GM19240 (cell line): ENCODE results near the gene VAMP2.

Source experiments
- DNase-seq: peaks from one replicate; pipeline ENCODE4 v3.0.0; 2011; ENCODE audit warnings: low spot score; ENCODE audit not compliant: insufficient read length

Gene VAMP2

DNA sequence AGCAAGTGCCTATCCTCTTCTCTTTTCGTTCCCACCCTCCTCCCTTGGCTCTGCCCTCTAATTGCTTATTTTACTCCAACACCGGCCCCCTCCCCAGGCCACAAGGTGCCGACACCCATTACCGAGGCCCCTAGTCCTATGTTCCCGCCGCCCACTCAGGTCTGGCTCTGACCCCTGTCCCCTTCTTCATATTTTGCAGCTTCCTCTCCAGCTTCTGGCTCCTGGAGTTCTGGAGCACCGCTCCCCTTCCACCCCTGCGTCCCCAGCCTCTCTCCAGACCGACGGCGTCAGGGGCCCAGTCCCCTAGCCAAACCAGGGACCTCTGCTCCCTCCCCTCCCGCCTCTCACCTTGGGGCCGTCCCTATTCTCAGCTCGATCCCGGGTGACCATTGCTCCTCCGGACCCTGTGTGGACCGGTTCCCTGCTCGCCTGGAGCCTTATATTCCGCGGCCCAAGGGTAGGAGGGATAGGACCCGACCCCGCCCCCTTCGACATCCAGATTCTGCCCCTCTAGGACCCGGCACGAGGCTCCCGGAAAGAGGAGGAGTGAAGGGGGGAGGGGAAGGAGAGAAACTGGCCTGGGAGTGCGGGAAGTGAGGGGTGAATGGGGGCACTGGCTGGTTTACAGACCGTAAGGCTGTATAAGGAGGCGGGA, 38.9 kb downstream of the VAMP2 start, which contains the start of gene HES7:
TSS of gene HES7 (minus strand) at position 412 of the 655 bp plus-strand sequence. CDS start at position 390, 22 bp downstream.
- DNase-seq = no peak

DNA sequence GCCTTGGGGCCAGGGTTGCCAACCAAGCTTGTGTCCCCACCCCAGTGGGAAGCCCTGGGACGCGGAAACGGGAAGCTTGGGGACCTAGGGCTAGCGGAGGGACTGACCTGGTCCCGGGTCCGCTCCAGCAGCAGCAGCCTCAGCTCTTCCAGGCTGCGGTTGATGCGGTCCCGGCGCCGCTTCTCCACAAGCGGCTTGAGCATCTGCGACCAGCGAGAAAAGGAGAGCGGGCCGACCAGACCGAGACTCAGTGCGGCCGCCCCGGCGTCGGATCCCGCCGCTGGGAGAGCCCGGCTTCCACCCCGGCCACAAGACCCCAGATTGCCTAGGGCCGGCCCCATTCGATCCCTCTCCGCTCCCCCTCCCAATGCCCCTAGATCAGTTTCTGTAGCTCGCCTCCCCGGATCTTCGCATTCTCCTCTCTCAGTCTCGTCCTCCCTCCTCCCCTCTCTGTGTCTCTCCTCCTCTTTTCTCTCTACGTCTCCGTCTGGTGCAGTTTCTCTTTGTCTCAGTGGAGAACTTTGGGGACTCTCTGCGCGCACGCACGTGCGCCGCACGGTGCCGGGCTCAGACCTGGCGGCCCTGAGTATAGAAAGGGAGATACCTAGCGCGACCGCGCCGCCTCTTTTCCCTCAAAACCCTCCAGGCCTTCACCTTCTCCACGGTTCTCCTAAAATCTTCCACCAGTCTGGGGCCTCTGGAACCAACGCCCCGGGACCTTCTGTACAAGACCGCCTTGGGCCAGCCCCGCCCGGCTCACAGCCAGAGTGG, 39.6 kb downstream of the VAMP2 start:
- no peak for DNase-seq

DNA sequence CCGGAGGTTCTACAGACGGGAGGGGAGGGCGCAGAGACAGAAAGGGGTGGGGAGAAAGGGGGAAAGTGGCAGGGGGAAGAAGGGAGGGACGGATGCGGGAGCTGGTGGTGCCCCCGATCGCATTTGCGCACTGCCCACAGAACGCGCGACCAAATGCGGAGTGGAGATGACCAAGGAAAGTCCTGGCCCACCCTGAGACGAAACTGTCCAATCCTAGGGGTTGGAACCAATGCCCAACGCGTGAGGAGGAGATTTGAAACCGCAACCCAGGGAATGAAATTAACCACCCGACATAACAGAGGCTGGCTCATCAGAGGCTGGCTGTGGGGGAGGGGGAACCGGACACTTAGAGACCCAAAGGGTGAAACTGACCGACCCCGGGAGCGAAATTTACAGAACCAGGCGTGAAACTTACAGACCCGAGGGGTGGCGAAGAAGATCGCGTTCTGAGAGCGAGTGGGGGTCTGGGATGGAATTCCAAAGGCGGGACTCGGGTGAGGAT, 40.3 kb downstream of the VAMP2 start:
- no peak for DNase-seq

DNA sequence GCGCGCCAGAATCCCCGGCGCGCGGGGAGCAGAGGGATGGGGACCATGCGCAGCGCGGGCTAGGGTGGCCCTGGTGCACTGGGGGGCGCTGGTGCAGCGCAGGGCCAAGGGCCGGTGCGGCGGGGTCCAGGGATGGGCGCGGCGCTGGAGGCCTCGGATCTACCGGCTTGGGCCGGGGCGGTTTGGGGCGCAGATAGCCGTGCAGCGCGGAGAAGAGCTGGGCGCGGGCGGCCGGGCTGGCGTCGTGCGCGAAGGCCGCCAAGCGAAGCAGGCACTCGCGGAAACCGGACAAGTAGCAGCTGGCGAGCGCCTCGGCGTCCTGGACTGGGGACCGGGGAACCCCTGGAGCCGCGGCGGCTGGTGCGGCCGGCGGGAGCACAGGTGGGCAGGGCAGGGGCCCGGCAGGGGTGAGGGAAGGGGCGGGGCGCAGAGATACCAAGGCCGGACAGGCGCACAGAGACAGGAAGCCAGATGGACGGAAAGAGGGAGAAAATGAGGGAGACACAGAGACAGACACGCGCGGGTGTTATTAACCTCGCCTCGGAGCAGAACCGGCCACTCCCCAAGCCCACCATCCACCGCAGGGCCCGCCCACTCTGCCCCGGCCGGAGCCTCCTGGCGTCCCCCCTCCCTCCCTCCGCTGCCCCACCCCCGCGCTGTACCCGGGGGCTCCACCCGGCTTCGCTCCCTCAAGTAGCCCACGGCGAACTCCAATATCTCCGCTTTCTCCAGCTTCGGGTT, 40.9 kb downstream of the VAMP2 start:
- DNase-seq = no peak

DNA sequence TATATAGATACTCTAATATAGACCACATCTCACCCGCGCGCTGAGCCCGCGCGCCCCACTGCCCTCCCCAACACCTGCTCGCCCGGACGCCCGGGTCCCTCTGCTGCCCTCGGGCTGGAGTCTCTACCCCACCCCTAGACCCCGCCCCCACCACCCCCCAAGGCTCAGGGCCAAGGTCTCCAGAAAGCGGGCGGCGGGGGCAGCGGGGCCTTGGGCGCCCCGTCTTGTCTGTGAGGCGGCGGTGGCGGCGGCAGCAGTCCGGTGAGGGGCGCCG, 41.4 kb downstream of the VAMP2 start:
- DNase-seq = no peak

DNA sequence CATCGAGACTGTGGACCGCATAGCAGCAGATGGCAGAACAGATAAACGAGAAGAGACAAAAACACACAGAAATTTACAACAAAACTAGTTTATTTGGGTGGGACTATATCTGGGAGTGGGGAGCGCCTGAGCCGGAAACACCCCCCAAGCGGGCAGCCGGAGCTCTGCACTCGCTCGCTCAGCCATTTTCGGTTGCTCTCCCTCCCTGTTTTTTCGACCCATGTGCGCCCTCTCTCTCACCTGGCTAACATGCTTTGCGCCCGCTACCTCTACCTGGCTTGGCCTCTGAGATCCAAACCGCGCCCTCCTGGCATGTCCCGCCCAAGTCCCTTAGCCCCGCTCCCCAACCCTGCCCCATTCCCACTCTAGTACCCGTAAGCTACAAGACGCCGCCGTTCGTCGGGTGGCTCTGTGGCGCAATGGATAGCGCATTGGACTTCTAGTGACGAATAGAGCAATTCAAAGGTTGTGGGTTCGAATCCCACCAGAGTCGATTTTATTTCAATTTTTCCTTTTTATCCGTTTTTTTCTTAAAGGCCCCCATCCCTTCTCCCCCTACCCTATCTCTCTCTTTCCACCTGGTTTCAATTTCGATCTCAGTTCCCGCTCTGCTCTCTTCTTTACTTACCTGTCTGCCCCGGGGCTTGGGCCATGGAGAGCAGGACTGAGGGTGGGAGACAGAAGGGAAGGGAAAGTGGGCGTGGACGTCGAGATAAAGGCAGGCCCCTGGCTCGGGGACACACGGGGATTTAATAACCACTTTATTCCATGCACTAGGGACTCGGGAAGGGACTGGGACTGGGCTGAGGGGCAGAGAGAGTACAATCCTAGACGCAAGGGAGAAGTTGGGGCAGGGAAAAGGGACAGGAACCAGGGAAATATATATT, 42.0 kb downstream of the VAMP2 start:
- no peak for DNase-seq

DNA sequence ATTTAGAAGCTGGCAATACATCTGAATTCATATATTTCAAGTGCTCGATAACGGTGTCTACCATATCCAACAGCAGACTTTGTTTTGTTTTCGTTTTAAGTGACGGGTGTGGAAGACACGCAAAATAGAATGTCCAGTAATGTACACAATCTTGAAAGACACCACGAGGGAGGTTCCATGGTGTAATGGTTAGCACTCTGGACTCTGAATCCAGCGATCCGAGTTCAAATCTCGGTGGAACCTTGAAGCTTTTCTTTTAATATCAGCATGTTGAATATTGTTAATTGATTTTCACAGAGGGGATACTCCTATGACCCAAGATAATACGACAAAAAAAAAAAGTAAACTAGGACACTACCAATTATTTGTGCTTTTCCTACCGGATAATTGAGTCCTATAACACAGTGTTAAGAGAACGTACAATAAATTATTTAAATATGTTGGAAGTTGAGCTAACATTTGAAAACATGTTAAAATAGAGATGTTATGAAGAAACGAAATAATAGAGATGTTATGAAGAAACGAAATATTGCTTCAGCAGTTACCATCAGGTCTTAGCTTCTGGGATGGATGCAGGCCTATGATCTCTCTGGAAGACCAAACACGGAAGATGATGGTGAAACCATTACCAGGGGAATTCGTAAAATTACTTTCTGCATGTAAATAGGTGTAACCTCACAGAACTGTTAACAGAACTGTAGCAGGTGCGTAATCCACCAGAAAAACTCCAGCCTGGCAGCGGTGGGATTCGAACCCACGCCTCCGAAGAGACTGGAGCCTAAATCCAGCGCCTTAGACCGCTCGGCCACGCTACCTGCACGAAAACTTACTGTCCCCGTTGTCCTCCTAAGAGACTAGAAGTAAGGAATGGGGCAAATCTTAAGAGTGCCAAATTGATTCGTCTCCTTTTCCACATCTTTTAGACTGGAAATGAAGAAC, 42.9 kb downstream of the VAMP2 start:
- DNase-seq = no peak

DNA sequence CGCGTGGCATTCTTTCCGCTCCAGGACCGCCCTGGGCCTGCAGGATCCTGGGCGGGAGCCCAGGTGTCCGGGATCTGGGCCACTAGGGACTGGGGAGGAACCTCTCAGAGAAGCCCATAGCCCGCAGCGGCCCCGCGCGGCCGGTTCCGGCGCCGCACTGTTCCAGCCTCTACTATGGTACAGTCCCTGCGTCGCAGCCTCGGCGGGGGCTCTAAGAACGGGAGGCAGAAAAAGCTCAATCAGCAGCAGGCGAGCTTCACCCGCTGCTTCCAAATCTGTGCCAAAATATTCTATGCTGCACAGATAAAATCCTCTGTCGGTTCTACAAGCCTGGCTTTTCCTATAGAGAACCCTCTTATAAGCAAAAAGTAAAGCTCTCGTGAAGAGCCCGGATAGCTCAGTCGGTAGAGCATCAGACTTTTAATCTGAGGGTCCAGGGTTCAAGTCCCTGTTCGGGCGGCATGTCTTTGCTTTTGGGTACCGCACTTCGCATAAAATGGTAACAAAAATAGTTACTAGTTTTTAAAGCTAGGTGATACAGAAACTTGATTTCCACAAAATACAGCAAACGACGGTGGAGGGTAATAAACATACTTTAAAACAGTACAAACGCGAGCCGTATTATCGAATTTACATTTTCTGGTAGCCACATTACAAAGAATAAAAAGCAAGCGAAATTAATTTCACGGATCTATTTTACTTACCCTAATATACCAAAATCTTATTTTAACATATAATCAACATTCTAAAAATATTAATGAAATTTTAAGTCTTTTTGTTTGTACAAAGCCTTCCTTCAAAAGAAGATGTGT, 43.8 kb downstream of the VAMP2 start:
- no peak for DNase-seq

DNA sequence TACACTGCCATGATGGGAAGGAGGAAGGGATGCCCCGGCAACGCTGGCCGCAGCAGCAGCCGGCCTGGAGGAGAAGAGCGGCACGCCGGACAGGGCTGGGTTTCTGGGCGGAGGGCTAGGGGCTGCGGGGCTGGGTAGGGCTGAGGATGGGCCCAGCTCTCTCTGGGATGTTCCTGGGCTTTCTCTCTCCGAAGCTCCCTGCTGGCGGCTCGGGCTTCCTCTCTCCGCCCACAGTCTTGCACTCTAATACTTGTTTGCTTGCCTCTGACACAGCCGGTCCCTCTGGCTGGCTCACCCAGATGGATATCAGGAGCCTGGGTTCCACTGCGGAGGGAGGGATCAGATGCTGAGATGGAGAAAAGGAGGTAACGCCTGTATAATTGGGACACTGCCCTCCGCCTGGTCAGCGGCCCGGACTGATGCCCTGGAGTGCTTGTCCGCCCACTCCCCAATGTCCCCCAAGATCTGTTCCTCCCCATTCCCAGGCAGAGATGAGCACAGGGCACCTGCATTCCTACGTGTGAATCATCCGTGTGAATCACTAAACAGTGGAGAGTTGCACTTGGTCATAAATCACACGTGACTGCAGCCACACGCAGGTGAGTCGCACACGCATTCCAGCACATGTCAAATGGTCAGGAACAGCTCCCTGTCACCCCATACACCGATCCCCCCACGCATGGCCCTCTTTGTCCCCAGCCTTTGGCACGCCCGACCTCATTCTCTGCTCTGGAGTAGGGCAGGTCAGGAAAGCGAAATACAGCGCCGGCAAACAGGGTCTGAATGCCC, 44.6 kb downstream of the VAMP2 start, which contains the start of gene ALOXE3:
TSS of gene ALOXE3 (minus strand) at position 535 of the 789 bp plus-strand sequence. CDS start at position 11, 524 bp downstream.
- no peak for DNase-seq

DNA sequence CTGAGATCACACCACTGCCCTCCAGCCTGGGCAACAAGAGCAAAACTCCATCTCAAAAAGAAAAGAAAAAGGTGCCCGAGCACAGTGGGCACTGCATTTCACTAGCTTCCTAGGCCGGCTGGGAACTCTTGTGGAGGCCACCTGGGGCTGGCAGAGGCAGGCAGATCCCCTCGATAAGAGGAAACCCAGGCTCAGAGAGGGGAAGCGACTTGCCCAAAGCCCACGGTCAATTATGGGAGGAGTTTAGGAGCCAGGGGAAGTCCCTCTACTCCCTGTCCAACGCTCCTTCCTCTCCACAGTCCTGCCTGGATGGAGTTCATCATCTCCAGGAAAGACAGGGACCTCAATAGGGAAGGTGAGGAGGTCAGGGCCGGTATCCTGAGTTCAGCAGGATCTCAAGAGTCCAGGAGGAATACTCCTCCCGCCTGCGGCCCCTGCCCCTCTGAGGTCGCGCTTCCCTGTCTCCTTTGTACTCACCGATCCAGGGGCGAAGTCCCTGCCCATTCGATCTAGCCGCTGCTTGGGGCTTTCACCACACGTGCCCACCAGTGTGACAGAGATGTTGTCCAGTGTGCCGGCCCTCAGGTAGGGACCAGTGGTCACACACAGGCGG, 45.3 kb downstream of the VAMP2 start:
- no peak for DNase-seq

DNA sequence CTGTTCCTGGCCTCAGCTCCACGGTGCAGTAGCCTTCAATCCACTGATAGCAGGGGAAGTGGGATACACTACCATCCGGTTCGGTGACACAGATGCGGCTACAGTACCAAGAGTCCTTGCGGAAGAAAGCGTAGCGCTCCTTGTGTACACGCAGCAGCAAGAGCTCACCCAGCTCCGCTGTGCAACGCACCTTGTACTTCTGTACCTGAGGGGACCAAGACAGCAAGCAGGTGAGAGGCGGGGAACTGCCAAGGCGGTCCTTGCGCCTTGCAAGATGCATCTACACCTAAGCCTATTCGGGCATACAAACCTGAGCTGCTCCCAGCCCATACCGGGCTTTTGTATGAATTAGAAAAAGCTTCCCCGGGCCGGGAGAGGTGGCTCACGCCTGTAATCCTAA, 46.0 kb downstream of the VAMP2 start:
- DNase-seq = no peak

DNA sequence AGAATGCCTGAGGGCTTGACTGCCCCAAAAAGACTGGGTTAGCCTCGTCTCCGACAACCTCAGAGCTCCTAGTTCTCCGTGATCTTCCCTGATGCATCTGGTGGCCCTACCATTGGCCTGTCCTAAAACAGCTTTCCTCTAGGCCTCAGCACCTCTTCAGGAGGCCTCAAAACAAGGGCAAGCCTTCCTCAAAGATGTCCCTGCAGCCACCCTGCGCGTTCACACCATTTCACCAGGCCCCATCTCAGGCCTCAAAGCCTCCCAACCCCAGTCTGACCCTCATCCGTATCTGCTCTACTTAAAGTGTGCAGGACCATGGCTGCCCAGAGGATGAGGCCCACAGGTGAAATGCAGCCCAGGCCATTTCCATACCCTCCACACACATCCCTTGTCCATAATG, 51.8 kb downstream of the VAMP2 start:
- DNase-seq = no peak

DNA sequence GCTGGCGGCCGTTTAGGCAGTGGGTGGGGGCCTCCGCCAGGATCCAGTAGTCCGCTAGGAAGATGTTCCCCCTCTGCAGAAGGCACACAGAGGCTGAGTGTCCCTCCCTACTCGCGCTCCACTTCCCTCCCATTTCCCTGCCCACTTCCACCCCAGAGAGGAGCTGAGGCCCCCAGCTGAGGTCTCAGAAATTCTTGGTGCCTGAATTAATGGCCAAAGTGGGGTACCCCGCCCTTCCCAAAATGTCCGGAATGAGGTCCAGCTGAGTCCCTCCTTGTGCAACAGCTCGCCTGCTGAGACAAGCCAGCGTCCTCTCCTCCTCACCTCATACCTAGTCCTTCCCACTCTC, 52.3 kb downstream of the VAMP2 start:
- no peak for DNase-seq

DNA sequence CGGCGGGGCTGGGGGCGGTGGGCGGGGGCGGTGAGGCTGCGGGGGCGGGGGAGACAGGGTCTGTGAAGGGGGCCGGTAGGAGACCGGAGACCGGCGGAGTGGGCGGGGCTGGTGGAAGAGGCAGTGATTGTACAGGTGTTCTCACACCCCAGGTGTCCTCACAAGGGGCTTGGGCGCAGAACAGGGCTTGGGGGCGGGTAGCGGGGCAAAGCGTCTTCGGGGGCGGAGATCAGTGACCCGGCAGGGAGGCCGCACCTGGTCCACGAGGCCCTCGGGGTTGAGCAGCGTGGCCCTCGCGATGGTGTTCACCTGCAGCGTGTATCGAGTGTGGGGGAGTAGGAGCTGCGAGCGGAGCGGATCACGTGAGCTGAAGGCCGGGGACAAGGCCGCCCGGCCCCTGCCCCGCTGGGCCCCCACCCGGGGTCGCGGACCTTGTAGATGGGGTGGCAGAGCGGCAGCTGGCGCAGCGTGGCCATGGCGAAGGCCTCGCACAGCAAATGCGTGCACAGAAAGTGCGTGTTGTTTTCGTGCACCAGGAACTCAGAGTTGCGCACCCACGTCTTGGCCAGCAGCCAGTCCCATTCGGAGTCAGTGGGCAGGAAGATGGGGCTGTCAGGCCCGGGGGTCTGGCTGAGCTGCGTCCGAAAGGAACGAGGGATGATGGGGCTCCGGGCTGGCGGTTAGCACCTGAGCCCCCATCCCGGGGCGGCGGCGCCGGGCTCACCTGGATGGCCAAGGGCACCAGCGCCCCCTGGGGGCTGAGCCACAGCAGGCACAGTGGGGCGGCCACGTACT, 52.9 kb downstream of the VAMP2 start:
- no peak for DNase-seq
